HG03135 (cell line): ENCODE data around the gene SV2A.

Experiments used
- ATAC-seq: cut with Tn5 transposase; IDR thresholded peaks from one replicate; pipeline ENCODE4 v1.9.1; 2021; ENCODE audit warnings: mild to moderate bottlenecking, moderate library complexity; ENCODE audit not compliant: unreplicated experiment

The SV2A gene

DNA sequence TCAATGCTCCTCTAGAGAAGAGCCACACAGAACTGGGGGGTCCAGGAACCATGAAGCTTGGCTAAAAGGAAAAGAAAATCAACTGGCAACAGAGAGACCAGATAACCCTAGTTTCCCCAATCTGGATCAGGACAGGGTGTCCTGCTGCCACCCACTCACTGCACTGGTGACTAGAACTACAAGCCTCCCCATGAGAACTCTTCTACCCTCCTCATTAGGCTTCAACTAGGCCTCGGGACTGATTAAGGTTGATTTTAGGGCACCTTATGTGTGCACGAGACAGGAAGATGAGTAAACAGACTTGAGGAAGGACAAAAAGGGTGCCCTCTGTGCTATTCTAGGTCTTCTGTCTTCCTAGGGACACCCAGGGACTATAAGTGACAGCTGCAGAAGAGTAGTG lies 12.2 kb upstream of the SV2A start:
- ATAC-seq = no peak

DNA sequence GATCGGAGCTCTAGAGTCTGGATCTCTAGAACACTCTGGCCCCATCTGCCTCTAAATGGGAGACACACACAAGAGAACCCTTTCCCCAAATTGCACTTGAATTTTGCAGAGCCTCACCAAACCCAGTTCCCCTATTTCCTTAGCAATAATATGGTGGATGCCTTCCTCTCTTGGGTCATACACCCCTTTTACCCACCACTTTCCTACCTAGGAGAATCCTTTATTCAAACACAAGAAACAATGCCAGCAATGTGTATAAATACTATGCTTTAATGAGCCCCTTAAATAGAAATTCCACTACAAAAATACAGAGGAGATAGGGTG lies 10.7 kb upstream of the SV2A start:
- ATAC-seq = no peak

DNA sequence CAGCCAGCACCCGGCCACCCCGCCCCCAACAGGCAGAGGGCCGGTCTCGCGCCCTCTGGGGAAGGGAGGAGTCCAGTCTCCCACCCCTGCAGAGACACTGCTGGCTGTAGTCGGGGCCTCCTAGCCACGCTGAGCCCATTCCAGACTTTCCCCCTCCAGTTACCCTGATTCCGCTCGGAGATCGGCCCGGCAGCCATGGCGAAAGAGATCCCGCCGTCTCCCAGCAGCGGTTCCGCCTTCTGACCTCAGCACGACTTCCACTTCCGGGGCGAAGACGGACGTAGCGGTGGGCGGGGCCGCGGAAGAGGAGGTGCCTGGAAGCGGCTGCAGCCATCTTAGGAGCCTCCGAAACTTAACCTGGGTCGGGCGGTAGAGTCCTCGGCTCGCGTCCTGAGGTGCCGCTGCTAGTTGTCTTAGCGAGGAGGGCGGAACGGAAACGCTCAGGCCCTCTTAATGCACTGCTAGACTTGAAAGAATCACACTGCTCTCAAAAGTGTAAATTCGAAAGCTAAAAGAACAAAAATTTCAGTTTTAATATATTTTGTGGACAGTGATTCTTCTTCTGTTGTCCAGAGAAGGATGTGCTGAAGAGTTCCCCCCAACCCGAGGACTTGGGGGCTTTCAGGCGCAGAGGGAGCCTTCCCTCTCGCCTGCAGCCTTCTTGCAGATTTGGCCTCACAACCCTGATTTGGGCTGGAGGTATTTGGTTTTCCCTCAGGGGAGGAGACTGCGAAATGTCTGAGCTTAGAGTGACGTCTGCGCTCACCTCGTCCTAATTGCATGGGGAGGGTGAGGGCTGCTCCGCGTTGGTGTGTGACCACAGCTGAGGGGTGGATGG lies 10.1 kb upstream of the SV2A start, which contains the start of gene SF3B4:
Gene SF3B4 (minus strand): TSS at position 241 of the 838 bp plus-strand sequence. CDS start 44 bp downstream, at position 197.
- ATAC-seq = peak; percentile 97

DNA sequence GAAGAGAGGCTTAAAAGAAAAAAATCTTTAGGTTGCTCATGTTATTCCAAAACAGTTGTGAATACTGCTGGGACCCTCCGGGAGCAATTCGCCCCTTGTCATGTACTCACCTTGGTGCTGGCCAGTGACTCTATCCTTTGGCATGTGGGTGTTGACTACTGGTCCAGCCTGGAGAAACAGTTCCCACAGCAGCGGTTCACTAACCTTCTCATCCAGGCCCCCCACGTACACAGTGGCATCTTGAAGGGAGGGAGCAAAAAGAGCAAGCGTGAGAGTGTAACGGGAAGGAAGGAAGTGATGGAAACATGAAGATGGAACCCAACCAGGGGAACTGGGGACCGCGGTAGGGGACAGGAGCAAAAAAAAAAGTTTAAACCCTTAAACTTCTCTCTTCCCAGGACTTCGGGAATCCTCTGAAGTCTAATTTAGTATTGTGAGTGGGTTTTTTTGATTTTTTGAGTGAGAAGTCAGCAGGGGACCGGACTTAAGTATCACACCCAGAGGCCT lies 9.5 kb upstream of the SV2A start:
- ATAC-seq = no peak

DNA sequence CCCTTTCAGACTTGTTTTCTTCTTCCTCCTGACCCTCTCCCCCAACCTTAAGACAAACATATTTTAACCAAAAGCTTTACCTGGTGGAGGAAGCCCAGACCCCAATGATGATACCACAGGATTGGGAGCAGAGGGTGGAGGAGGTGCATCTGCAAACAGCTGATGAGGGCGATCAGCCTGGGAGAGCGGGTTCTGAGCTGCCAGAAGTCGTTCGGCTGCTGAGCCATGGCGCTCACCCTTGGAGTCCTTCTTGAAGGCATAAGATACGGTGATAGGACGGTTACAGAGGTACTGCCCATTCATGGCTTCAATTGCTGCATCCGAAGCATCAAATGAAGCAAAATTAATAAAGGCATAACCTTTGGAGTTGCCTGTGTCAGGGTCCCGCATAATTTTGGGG lies 8.7 kb upstream of the SV2A start:
- no peak for ATAC-seq

DNA sequence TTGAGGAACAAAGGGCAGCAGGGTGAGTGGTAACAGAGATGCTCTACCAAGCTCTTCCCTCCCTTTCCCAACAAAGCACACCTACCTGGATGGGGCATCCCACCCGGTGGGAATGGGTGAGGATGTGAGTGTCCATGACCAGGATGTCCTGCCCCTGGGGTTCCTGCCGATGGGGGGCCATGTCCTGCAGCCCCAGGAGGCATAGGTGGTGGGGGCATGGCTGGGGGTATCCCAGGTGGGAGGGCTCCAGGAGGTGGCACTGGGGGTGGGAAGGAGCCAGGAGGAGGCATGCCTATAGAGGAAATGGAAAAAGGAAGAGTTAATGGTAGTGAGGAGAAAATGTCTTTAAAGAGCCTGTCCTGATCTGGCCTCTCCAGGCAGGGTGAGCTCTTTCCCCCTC lies 8.1 kb upstream of the SV2A start:
- no peak for ATAC-seq

DNA sequence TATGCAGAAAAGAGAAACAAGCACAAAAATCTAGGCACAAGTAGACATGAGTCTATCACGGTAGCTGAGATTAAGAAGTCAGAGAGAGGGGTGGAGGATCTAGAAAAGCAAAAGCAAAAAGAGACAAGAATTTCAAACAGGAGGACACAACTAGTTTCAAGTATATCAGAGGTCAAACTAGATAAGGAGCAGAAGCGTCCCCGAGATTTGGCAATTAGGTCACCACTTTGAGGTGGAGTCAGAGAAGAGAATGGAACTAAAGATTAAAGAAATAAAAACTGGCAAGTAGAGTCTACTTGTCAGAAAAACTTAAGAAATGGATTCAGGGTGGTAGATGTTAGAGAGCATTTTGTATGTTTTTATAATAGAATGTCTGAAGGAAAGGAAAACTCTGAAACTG lies 7.7 kb upstream of the SV2A start:
- ATAC-seq = no peak

DNA sequence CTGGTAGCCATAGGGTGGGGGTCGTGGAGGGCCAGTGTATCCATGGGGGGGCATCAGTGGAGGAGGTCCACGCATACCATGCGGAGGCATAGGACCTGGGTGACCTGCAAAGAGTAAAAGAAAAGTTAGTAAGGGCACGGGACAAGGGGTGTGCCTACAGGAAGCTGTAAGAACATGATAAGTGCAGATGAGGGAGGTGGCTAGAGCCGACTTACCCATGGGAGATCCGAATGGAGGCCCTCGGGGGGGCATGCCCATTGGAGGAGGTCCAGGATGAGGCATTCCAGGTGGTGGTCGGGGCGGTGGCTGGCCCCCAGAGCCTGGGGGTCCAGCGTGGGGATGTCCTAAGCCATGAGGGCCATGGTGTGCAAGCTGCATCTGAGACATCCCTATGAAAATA lies 6.0 kb upstream of the SV2A start:
- no peak for ATAC-seq

DNA sequence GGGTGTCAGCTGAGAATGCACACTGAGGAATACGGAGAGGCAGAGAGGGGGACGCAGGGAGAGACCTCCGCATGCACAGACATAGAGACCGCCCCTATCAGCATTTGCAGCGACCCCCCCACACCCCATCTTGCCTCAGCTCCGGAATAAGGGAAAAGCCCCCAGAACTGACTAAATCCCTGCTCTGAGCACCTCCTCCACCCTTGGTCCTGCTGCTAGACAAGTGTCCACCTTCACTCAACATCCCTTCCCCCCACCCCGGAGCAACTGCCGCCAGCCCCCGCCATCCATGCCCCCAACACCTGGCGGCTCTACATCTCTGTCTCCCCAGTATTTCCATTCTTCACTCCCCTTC lies 769 bp downstream of the SV2A start:
- no peak for ATAC-seq

DNA sequence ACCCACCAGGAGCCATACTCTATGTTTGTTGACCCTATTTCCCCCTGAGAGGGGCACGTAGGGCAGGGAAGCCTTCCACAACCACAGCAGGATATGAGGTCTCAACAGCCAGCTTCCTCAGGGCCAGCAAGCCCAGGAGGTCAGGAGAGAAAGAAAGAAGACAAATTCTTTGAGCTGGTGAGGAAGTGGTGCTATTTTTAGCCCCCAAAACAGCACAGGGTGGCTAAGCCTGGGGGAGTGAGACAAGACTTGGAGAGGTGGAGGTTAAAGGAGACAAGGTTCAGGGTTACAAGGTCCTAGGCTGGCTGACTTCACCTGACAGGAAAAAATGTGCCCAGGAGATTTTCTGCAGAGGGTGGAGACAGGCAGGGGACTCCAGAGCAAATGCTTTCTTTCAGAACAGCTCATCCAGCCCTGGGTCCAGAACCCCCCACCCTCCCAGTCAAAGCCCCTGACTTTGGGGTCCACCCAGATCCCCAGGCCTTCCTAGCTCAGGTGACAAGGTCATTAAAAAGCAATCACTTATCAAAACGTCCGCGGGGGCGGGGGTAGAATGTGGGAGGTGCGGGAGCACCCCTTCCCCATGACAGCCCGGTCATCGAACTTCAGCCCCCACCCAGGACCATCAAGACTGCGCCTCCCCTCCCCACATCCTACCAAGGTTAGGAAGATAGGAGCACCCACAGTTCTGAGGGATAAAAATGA lies 1.3 kb downstream of the SV2A start:
- no peak for ATAC-seq

DNA sequence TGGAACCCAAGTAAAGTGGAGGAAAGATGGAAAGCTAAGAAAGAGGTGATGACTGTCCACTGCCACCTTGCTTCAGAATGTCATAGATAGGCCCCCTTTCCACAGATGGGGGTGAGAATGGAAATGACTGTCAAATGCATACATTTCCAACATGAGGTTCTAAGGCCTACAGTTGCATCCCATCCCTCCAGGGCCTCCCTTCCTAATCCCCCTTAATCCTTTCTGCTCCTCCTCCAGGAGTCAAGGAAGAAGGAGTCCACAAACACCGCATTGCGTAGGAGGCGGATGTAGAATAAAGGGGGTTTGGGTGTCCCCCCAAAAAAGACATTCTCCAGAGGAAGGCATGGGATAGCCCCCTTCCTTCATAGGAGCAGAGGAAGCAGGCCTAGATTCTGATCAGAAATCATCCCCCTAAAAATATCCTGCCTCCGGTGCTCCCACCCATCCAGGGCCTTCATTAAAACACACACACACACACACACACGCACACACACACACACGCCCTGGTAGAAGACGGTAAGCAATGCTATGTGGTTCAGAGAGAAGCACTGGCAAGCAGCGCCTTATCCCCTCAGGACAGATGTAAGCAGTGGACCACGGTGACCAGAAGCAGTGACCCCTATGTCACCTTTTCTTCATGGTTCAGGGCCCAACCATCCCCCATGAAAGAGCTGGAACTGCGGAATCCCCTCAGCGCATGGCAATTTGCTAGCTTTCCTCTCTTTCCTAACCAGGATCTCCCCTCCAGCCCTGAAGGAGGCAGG lies 2.0 kb downstream of the SV2A start:
- ATAC-seq = no peak

DNA sequence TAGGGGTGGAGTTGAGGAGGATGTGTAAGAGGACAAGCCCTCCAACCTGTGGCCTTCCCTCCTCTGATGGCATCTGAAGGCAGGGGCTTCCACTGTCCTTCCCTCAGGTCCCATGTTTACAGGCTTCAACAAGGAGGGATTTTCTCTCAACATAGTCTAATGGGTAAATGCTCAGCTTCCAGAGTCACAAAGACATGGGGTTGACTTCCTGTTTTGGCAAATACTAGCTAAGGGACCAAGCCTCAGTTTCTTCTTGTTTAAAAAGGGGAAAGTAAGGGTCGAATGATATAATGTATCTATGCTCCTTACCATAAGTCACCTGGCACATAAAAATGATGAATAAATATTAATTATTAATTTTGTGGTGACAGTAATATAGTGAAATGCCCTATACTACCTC lies 3.1 kb downstream of the SV2A start:
- no peak for ATAC-seq

DNA sequence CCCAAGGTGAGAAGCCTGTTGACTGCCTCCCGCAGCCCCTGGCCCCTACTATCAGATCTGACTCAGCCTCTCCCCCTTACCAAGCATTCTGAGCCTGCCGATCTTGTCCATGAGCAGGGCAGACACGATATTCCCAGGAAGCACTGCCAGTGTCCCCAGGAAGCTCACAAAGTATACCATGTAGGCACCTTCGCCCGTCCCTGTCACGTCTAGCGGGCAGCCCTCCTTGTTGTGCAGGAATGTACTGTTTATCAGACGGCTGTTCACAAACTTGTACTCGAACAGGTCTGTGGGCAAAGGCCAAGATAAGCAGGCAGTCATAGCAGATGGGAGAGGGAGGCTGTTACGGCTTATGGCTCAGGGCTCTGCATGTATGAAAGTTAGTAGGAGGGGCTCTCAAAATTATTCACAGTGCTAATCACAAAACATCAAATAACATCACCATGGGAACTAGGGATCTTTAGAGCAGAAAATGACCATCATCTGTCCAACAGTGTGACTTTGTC lies 11.0 kb downstream of the SV2A start:
- ATAC-seq = no peak

DNA sequence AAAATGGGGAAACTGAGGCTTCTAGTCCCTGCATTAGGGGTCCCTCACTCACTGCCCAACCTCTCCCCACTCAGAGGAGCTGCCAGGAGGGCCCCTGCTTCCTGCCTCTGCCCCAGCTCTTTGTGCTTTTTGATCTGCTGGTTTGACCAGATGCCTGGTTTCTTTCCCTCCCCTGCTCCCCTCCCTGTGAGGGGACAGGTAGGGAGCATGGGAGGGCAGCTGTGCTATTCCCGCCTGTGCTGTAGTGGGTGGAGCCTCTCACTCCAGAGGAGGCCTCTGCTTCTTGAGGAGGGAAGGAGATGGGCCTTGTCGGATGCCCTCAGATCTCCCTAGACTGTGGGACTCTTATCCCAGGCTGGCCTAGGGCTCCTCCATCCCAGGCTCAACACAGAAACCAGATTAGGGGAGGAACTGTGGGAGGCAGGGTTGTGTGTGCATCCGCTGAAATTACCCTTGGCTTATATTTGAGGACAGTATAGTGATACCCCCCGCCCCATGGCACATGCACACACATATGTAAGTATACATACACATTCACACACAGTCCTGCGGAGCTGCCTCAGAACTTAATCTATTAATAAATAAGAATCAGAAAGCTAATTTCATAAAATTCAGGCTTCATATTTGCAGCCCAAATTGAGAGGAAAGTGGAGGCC lies 13.7 kb downstream of the SV2A start:
- no peak for ATAC-seq

DNA sequence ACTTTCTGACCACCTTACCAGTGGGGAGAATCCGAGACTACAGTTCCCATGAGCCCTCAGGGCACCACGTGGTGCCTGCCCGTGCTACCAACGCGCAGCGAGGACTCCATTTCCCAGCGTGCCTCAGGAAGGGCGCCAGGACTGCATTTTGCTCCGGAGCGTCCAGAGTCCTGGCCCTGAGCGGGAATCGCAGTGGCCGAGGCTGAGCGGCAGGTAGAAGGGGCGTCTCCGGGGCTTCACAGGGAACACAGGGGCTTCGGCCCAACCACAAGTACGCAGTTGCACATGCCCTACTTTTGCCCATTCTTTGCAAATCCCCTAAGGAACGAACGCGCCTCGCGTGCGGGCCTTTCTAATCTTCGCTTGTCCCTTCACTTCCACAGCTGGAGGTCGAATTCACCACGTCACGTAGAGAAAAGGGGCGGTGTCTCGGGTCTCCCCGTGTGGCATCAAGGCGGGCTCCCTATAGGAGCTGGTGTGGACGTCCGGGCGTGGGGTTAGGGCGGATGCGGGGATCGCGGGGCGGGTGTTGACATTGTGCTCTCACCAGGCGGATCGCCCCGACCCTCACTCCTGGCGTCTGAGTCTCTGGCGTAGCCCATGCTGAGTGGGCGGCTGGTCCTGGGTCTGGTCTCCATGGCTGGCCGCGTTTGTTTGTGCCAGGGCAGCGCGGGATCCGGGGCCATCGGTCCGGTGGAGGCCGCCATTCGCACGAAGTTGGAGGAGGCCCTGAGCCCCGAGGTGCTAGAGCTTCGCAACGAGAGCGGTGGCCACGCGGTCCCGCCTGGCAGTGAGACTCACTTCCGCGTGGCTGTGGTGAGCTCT lies 18.0 kb downstream of the SV2A start, which contains the start of gene BOLA1:
Gene BOLA1 (plus strand): TSS at position 109 of the 825 bp plus-strand sequence. CDS start 492 bp downstream, at position 601.
- ATAC-seq = peak; percentile 90

DNA sequence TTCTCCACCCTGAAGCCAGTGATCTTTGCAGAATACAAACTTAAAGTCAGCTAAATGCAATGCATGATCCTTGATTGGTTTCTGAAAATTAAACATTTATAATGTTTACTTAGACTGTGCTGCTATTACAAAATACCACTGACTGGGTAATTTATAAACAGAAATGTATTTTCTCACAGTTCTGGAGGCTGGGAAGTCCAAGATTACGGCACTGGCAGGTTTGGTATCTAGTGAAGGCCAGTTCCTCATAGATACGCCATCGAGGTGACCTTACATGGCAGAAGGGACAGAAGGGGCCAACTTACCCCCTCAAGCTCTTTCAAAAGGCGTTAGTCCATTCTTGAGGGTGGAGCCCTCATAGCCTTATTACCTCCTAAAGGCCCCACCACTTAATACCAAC lies 21.1 kb downstream of the SV2A start:
- ATAC-seq = no peak

DNA sequence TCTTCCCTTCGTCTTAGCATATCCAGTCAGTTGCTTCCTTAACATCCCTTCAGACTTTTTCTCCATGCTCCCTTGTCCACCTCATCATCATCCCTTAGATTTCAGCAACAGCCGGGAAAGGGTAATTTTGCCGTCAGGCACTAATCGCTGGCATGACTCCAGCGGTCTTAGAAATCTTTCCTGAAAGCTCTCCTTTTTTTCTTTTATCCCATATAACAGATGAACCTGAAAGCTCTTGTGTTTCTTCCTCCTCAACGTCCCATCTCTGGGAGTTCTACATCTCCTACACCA lies 28.7 kb downstream of the SV2A start:
- ATAC-seq = no peak

DNA sequence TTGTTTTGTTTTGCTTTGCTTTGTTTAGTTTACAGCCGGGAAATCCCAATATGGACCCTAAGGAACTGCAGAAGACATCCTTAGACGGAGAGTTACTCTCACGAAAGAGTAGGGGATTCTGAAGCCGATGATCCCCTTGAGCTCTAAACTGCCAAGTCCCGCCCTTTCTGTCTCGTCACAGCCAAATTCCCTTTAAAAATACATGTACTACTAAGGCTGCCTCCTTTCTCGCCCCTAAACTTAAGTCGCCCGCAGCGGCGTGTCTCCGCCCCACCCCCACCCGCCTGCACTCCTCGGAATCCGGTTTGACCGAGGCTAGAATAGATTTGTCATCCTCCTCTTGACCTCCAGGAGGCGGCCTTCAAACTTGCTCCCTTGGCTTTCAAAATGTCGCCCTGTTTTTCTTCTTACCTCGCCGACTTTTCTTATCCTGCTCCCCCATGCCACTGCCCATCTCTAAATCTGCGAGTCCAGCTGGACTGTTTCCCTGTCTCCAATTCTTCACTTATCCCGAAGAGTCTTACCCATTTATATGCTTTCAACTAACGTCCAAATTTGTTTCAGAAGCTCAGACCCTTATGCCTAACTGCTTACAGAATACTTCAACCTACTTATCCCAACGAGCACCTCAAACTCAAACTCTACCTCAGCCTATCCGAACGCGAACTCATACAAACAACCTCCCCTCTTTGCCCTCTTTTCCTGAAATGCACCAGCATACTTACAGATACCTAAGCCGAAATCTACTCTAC lies 29.2 kb downstream of the SV2A start:
- ATAC-seq = peak; percentile 24

DNA sequence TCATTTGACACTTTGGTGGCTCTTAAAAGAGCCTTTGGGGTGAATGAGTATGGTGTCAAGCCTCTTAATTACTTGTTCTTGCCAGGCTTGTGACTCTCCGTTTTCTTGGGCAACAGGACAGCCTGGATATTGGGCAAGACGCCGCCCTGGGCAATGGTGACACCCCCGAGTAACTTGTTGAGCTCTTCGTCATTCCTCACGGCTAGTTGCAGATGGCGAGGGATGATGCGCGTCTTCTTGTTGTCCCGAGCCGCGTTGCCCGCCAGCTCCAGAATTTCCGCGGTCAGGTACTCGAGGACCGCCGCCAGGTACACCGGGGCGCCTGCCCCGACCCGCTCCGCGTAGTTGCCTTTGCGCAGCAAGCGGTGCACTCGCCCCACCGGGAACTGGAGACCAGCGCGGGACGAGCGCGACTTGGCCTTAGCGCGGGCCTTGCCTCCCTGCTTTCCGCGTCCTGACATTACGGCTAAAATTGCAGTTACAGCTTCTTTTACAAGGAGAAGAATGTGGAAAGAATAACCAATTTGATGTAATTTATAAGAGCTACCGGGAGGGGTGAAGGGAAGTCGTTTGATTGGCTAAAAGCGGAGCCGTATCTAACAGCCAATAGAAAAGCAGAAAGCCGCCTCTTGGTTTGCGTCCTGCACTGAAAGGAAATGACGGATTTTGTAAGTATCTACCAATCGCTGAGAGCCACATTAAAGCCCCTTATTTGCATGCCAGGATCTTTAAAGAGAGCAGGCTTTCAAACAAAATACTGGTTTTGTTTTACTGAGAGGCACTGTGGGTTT lies 30.0 kb downstream of the SV2A start:
- ATAC-seq = peak; percentile 45
